Measurements from ENCODE around the gene ABRACL.
"Not testable (repeated sequence)": the region's sequence is repeated elsewhere in the genome, so short reads cannot be mapped to it uniquely, and the experiment has no call there.

Gene ABRACL

GRCh38 chr6:139028658-139029469 lies at the start of gene ABRACL:
Gene ABRACL, plus strand, starts transcription at chr6:139028745. Its CDS starts 5,416 bp downstream, at chr6:139034161.
- no peak for DNase-seq

DNA sequence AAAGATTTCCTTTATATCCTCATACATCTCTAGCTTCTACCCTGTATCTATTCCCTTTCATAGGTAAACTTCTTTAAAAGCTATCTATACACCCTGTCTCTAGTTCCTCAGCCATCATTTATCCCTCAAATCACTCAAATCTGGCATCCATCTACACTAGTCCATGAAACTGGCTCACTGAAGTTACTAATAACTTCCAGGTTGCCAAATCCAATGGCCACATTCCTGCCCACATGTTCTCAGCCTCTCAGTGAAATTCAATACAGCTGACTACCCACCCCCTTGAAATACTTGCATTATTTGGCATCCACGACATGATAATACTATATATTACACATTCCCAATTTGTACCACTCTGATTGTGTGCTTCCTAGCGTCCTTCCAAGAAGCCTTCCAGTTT lies 49.2 kb upstream of the ABRACL start:
- no peak for DNase-seq

GRCh38 chr6:138979813-138980668 lies 48.5 kb upstream of the ABRACL start:
- DNase-seq, result no peak

GRCh38 chr6:138981416-138981815 lies 47.1 kb upstream of the ABRACL start:
- DNase-seq, result no peak

GRCh38 chr6:138986578-138986977 lies 42.0 kb upstream of the ABRACL start:
- DNase-seq, result no peak

GRCh38 chr6:138987080-138987642 lies 41.4 kb upstream of the ABRACL start:
- no peak for DNase-seq

DNA sequence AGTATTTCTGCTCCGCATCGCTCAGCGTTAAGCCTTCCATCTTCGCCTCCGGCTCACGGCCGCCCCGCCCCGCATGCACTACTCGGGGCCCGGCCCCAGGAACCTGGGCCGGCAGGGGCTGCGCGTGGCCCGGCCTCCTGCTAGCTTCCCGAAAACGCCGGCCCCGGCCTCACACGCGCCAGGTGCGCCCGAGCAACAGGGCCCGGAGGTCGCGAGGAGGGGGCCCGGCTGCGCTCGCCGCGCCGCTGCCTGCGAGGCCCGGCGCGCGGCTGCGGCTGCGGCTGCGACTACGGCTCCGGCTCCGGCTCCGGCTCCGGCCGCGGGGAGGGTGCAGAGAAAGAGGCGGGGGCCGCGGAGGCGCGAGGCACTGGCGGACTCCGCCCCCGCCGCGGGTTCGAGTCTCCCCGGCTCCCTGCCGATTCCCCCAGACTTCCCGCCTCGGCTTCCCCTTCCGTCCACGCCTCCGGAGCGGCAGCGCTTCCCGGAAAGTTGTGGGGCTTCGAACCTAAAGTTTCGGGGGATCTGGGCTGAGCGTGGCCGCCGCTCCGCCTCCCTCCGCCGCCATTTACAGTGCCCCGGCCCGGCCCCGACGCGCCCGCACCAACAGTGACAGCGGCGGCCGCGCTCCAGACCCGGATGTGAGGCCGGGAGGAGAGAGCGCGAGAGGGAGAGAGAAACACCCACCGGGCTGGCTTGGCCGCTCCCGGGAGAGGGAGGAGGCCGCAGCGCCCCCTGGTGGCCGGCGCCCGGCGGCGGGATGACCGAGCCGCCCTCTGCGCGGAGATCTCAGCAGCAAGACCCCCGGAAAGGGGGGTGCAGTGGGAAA lies 40.7 kb upstream of the ABRACL start, which contains the start of gene REPS1:
Gene REPS1 (minus strand): TSS at position 611 of the 826 bp plus-strand sequence. CDS start 571 bp downstream, at position 40.
- peak; percentile 86 for DNase-seq

GRCh38 chr6:138988469-138988834 lies 40.1 kb upstream of the ABRACL start:
- no peak for DNase-seq

- no peak for DNase-seq
Measured at GRCh38 chr6:138989098-138989983, 39.2 kb upstream of the ABRACL start.

GRCh38 chr6:138991206-138991605 lies 37.3 kb upstream of the ABRACL start:
- no peak for DNase-seq

DNA sequence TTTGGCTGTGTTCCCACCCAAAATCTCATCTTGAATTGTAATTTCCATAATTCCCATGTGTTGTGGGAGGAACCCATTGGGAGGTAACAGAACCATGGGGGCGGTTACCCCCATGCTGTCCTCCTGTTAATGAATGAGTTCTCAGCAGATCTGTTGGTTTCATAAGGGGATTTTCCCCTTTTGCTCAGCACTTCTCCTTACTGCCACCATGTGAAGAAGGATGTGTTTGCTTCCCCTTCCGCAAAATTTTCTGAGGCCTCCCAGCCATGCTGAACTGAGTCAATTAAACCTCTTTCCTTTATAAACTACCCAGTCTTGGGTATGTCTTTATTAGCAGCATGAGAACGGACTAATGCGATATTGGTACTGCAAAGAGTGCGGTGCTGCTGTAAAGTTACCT lies 35.6 kb upstream of the ABRACL start:
- DNase-seq, result not testable (repeated sequence)

- DNase-seq, result not testable (repeated sequence)
Measured at GRCh38 chr6:138993410-138993809, 35.1 kb upstream of the ABRACL start.

GRCh38 chr6:138996524-138996923 lies 32.0 kb upstream of the ABRACL start:
- DNase-seq, result no peak

DNA sequence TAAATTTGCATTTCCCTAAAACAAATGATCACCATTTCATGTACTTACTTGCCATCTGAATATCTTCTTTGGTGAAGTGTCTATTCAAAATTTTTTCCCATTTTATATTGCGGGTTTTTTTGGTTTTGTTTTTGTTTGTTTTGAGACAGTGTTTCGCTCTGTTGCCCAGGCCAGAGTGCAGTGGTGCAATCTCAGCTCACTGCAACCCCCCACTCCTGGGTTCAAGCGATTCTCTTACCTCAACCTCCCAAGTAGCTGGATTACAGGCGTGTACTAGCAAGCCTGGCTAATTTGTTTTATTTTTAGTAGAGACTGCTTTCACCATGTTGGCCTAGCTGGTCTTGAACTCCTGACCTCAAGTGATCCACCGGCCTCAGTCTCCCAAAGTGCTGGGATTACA lies 31.4 kb upstream of the ABRACL start:
- DNase-seq, result no peak

GRCh38 chr6:138999949-139000725 lies 28.4 kb upstream of the ABRACL start:
- no peak for DNase-seq

DNA sequence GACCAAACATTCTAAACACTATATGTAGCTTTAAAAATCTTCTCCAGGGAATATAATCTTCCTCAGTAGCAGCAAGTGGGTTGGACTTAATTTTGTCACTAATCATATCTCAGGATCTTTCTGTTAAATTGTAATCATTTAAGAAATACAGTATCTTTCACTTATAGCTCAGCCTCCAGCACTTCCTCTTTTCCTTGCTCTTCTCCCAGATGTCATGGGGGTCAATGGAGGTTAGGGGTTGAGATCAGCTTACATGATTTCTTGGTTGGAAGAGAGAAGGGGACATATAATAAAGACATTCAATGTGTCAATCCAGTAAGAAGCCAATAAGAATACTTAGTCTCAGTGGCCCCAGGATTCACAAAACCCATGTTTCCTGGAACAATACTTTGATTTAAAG lies 24.8 kb upstream of the ABRACL start:
- no peak for DNase-seq

GRCh38 chr6:139006477-139006876 lies 22.1 kb upstream of the ABRACL start:
- DNase-seq, result no peak

DNA sequence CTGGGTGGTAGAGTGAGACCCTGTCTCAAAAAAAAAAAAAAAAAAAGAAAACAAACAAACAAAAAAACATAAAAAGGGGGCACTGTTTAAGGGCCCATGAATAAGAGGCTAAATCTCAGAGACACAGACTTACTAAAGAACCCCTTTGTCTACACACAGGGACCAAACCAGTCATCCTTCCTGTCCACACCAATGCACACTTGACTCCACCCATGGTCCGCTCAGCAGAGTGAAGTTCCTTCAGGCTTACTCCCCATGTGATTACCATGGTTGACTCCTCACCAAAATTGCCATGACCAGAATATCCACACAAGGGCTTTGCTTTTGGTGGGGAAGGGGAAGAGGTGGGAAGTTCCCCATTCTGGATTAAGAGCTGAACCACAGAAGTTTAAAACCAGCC lies 21.1 kb upstream of the ABRACL start:
- DNase-seq, result no peak

GRCh38 chr6:139008117-139008516 lies 20.4 kb upstream of the ABRACL start:
- DNase-seq, result no peak

GRCh38 chr6:139010674-139011073 lies 17.9 kb upstream of the ABRACL start:
- no peak for DNase-seq

DNA sequence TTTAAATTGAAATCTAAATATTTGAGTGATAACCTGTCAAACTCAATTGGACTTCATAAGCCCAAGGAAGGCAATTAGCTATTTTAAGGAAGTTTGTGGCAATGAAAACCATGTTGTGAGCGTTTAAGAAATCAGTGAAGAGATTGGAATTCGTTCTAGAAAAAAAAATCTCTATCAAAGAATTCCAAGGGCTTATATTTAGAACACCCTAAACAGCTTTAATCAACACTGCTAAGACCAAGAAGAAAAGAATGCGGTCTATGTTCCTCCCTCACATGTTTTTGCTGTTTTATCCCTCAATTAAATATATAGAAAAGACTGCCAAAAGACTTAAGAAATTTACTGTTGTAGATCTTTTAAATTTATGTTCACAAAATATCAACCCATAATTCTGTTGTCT lies 16.6 kb upstream of the ABRACL start:
- no peak for DNase-seq

Data from amniotic stem cell (primary cell).